HG03175 (cell line): ENCODE measurements around the gene ECI1.
A peak's percentile ranks its signal among the peaks of the same experiment; 100 is the strongest.

Experiments used
- ATAC-seq: cut with Tn5 transposase; IDR thresholded peaks from one replicate; pipeline ENCODE4 v1.9.1; 2021; ENCODE audit warnings: mild to moderate bottlenecking, moderate library complexity; ENCODE audit not compliant: unreplicated experiment

Gene ECI1, protein sequence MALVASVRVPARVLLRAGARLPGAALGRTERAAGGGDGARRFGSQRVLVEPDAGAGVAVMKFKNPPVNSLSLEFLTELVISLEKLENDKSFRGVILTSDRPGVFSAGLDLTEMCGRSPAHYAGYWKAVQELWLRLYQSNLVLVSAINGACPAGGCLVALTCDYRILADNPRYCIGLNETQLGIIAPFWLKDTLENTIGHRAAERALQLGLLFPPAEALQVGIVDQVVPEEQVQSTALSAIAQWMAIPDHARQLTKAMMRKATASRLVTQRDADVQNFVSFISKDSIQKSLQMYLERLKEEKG

DNA sequence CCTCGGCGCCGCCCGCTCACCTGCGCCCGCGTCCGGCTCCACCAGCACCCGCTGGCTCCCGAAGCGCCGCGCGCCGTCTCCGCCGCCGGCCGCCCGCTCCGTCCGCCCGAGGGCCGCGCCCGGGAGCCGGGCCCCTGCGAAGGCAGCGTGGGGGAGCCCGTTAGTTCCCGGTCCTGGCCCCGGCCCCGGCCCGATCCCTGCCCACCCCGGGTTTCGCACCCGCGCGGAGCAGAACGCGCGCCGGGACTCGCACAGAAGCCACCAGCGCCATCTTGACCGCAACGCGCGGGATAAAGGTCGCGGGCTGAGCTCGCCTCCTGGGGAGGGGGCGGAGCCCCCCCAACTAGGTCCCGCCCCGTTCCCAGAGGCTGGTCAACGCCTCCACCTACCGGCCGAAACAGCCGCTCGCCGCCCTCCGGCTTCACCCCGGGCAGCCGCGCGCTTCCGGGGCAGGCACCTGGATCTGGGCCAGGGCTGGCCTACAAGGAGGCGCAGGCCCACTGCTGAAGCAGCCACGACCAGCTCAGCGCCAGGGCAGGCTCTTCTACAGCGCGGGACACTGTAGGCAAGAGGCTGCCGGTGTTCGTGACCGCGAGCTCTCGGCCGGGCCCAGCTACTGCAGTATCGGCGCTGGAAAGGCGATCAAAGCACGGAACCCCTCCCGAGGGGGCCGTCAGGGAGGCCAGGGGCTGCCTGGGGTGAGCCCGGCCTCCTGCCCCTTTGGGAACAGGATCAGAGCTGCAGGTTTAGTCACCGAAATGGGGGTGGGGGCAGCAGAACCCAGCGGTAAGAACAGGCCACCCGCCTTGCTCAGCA is at the start of gene ECI1:
Gene ECI1, minus strand, starts transcription at position 292 of the 816 bp plus-strand sequence. Its CDS starts 21 bp downstream, at position 271.
- ATAC-seq = peak; percentile 90

DNA sequence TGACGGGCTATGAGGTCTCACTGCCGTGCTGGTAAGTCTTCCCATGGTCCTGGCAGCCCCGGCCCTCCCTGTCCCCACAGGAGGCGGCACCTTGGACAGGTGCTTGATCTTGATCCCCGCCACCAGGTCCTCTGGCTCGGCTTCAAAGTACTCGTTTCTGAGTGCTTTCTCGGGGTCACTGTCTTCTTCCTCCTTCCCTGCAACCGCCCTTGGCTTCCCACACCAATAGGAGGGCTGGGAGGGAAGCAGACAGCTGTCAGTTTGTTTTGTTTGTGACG is 48.5 kb upstream of the ECI1 start:
- no peak for ATAC-seq

DNA sequence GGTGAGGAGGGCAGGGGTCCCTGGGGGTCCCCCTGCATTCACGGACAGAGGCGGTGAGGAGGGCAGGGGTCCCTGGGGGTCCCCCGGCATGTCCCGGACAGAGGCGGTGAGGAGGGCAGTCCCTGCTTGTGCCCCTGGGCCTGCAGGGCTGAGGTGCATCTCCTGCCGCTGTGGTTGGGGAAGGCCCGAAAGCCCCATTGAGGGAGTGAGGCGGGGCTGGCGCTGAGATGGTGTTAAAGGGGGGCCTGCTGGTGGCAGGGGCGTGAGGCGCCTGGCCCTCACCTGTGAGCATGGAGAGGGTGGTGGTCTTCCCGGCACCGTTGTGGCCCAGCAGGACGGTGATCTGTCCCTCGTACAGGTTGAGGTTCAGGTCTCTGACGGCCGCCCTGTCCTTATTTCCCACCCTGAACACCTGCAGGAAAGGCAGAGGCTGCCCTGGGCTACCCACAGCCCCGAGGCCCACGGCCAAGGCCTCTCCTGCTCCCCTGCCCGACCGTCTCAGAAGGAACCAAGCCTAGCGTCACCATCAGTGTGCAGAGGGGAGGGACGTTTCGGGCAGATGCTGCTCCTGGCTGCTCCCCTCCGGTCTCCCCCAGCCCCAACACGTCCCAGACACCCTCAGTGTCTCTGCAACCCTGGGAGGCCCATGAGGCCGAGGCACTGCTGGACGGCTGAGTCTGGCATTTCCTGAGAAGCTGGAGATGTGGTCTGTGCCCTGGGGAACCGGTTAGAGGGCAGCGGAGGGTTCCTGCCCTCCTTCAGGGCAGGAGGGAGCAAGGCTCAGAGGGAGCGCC is 47.9 kb upstream of the ECI1 start:
- ATAC-seq = no peak

DNA sequence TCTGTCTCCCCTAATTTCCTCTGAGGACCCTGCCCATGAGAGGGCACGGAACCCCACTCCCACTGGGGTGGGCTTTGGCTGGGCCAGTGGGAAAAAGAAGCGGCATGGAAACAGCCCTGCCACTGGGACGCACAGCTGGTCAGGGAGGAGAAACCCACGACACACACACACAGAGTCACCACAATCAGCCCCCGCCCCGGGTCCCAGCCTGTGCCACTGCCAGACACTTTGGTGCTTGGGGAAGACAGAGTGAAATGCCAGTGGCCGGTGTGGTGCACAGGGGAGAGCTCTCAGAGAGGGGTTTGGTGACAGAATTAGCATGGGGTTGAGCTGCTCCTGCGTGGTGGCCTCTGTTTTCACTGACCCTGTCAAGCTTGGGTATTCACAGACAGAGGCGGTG is 47.2 kb upstream of the ECI1 start:
- no peak for ATAC-seq

DNA sequence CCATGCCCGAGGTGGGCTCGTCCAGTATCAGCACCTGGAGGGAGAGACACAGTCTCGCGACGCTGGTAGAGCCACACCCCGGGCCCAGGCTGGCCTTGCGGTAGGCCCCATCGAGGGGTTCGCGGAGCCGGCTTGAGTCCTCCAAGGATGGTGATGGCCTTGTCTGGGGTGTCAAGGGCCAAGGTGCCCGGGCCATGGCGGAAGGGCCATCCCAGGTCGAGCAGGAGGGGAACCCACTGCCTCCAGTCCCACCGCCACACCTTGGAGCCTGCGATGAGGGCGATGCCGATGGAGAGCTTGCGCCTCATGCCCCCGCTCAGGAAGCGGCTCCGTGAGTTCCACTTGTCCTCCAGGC is 46.1 kb upstream of the ECI1 start:
- no peak for ATAC-seq

DNA sequence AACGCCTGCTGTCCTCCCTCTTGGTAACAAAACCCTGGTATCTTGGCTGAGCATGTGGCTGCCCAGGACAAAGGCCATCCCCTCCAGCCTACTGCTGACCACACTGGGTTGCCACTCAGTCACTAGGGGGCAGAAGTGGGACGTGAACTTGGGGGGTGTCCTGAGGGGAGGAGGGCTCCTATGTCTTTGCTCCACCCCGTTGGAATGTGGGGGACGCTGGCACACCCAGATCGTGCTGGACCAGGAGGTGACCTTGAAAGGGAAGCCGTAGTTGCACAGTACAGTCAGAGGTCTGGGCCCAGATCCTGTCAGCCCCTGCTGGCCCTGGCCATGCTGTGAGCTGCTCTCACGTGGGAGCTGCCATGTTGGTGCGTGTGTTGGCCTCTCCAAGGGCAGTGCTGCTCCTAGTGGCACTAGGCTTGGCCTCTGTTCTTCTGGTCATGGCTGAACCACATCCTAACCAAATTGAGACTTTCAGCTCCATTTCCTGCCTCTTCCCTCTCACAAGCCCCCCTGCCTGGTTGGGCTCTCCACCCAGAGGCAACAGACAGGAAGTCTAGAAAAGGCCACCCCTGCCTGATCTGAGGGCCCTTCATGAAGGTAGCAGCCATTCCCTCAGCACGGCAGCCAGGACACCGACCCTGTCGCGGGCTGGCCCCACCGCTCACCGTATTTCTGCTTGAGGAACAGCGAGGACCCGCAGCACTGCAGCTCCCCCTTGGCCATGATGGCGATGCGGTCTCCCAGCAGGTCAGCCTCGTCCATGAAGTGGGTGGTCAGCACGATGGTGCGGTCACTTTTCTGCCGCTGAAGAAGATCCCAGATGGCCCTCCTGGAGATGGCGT is 45.5 kb upstream of the ECI1 start:
- ATAC-seq = no peak

DNA sequence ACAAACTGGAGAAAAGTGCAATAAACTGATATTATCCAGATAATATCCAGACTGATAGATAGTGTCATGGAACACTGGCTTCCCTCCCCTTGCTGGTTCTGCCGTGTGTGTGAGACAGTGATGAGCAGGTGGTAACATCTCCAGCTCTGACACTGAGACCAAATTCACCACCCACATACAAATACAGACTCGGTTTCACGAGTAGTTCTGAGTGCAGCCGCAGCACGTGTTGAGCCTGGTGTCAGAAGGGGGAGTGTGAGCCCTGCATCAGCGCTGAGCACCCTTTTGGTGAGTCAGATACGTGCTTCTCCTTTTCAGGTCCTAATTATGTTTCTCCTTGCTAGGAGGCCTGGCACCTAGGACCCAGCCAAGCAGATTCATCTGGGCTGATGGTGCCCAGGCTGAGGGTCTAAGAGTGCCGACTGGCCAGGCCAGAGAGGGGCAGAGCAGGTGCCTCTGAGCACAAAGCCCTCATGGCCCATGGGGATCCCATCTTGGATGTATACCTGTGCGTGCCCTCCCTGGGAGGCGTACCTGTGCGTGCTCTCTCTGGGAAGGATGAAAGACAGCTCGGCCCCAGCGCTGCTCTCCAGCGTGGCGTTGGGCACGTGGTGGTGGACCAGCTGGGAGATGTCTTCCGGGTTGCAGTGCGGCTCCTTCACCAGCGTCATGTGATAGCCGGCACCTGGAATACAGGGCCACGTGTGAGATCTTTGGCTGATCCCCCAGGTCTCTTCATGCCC is 43.8 kb upstream of the ECI1 start:
- ATAC-seq = no peak

DNA sequence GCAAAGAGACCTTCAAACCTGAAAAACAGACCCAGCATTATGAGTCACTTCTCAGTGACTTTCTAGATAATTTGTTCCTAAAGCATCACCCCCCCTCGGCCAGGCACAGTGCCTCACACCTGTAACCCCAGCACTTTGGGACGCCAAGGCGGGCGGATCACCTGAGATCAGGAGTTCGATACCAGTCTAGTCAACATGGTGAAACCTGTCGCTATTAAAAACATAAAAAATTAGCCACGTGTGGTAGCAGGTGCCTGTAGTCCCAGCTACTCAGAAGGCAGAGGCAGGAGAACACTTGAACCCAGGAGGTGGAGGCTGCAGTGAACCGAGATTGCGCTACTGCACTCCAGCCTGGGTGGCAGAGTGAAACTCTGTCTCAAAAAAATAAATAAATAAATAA is 40.8 kb upstream of the ECI1 start:
- no peak for ATAC-seq

DNA sequence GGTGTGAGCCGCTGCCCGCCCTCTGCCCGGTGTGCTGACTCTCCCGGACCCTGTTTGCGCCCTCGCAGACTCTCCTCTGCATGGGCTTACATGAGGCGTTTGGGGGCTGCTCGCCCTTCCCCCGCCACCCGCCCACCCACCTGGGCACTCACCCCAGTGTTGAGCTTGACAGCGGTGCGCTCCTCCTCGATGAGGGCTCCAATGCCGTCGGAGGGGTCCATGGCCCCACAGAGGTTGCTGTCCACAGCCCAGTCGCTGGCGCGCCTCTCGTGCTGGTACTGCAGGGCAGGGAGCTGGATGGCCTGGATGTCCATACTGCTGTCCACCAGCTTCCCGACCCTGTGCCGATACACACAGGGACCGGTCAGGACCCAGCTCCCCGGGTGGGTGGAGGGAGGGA is 37.9 kb upstream of the ECI1 start:
- no peak for ATAC-seq

DNA sequence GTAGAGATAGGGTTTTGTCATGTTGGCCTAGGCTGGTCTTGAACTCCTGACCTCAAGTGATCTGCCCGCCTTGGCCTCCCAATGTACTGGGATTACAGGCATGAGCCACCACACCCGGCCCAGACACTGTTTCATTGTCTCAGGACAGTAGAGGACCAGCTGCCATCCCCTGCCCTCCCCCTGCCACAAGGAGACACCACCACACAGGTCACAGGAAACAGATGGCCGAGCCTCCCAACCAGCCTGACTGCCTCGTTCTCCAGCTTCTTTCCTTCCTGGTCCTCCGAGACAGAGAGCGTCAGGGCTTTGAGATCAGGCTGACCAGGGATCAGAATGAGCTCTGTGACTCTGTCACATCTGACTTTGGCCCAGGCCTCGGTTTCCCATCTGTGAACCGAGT is 37.3 kb upstream of the ECI1 start:
- ATAC-seq = no peak

DNA sequence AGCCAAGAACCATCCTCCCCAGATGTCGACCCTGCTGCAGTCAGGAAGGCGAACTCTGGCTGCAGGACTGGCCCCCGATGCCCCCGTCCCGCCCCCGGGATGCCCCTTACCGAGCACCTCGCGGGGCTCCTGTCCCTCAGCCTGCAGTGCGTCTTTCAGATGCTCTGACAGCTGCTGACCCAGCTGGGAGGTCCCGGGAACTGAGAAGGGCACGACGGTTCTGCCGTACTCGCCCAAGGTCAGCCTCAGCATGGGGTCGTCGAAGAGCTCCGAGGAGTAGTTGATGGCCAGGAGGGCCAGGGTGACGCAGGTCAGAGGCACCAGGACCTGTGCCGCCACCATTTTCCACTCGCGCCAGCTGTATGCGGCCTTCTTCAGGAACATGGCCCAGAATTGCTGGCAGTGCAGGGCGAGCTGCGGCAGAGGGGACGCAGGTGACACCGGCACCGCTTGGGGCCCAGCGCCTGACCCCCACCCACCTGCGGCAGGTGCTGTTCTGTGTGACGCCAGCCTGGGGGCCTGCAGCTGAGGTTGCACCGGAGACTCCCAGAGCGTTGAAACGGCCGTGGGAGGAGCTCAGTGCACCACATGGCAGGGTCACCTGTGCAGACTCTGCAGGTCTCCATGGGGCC is 36.6 kb upstream of the ECI1 start:
- no peak for ATAC-seq

DNA sequence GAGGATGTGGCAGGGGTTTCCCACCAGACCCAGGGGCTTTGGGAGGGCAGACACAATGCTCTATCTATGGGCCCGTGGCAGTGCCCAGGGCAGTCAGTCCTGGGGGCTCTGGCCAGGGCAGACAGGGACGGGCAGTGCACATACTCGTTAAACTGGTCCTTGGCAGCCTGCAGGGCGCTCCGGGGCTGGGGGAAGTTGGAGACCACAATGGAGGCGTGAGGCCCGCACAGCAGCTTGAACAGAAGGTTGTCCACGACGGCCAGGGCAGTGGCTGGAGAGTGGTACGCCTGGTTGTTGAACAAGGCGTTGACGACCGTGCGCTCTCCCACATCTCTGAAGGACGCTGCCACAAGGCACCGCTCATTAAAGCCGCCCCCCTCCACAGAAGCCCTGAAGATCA is 35.2 kb upstream of the ECI1 start:
- no peak for ATAC-seq

DNA sequence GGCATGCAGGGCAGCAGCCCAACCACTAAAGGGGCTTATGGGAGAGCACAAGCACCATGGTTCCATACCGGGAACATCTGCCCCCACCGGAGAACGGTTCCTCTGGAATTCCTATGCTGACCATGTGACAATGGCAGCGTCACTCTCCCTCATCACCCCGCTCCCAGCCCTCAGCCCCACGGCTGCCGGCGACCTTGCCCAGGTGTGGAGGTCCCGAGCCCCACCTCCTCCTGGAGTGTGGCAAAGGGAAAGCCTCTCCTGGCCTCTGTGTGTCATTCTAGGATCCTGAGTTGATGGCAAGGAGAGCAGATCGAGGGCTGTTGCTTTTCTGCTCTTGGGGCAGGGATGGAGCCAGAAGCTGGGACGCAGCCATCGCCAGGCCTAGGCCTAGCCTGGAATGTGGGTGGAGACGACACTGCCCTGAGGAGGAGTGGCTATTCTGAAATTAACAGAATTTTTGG is 34.4 kb upstream of the ECI1 start:
- ATAC-seq = no peak

DNA sequence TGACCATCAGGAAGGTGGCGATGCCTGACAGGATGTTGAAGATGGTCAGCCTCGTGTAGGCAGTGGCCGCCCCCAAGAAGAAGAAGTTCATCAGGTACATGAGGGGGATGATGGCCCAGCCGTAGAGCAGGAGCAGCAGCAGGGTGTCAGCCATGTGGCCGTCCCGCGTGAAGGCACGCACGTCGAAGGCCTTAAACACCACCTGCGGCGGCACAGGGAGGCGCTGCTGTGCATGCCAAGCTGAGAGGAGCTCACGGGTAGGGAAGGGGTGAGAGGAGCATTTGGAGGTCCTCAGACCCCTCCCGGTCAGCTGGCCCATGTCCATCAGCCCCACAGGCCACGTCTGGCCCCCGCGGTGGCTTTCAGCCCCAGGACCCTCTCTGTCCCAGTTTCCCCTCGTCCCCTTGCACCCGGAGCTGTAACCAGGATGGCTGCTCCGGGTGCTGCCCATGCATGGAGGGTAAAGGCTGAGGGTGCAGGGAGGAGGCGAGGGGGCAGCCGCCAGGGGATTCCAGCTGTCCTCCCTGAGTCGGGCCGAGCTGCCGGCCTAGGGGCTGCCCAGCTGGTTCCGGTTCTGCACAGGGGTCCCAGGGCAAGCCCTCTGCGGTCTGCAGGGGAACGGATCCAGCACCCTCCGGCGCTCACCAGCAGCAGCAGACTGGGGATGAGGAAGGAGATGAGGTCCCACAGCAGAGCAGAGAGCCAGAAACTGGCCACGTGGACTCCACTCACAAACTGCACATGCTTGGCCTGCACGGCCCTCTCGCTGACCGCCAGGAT is 33.6 kb upstream of the ECI1 start:
- no peak for ATAC-seq

DNA sequence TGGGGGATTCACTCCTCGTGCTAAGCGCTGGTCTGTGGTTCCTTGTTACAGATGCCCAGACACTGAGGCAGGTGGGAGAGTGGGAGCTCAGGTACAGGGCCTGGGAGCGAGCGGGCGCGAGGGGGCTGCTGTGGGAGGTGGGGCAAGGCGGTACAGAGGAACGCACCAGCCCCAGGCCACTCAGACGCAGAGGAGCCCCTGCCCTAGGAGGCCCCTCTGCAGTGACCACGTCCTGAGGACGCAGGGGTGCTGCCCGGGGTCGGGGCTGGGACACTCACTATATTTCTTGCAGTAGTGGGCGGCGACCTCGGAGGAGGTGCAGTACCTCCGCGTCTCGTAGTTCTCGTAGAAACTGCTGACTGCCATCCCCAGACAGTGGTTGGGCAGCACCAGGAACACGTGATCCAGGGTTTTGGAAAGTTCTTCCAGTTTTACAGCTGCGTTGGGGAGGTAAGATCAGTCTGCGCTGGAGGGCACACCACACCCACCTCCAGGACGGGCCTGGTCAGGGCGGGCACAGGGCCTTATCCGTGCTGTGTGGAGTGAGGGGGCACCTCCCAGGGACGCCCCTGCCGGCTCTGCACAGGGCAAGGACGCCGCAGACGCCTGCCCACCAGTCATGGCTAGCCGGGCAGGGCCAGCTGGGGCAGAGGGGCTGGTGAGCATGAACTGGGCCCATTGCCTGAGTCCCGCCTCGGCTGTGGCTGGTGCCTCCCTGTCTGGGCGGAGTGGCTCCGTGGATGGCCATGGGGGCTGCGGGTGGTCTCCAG is 32.8 kb upstream of the ECI1 start:
- ATAC-seq = no peak

DNA sequence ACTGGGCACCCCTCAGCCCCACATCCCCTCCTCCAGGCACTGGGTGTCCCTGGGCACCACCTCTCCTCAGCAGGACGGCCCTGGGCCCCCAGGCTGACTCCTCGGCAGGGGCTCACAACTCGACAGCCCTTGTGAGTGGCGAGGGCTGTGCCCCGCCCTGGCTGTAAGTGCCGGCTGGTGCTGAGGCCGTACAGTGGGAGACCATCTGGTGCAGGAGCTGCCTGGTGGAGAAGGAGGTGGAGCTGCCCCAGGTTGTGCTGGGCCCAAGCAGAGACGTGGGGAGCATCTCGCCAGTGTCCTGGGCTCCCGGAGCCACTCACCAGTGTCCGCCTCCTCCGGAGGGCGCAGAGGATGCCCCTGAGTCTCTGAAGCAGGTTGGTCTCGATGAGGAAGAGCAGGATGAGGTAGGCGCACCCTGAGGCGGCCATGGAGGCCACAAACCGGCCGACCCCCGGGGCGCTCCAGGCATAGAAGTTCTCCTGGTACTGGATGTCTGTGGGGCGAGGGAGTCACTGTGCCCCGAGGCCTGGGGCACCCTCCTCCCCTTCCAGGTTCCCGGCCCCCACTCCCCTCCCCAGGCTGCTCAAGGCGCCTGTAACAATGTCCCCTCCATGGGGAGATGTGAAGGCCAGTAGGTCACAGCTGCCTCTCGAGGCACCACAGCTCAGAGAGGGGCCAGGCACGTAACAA is 31.6 kb upstream of the ECI1 start:
- ATAC-seq = no peak

DNA sequence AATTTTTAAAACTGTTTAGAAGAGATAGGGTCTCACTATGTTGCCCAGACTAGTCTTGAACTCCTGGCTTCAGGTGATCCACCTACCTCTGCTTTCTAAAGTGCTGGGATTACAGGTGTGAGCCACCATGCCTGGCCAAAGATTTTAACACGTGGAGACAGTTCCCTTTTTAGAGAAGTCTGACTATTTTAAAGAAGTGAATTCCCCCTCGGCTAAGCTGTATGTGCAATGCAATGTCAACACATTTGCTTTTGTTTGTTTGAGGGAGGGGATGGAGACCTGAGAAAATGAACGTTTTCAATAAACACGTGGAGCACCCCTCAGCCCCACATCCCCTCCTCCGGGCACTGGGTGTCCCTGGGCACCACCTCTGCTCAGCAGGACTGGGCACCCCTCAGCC is 30.9 kb upstream of the ECI1 start:
- no peak for ATAC-seq
